ENCODE measurements around the gene WWOX.

DNA sequence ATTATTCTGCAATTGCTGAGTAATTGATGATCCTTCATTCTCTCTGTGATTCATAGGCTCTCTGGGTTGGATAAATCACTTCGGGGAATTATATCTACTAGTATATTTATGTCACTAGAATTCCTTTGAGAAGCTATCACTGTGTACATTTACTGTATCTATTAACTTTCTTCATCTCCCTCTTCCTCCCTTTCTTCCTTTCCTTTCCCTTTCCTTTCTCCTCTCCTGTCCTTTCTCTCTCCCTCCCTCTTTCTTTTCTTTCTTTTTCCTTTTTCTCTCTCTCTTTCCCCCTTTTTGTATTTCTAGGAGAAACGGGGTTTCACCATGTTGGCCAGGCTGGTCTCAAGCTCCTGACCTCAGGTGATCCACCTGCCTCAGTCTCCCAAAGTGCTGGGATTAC lies 711.8 kb downstream of the WWOX start:
- TF ChIP-seq, protein P1, sequence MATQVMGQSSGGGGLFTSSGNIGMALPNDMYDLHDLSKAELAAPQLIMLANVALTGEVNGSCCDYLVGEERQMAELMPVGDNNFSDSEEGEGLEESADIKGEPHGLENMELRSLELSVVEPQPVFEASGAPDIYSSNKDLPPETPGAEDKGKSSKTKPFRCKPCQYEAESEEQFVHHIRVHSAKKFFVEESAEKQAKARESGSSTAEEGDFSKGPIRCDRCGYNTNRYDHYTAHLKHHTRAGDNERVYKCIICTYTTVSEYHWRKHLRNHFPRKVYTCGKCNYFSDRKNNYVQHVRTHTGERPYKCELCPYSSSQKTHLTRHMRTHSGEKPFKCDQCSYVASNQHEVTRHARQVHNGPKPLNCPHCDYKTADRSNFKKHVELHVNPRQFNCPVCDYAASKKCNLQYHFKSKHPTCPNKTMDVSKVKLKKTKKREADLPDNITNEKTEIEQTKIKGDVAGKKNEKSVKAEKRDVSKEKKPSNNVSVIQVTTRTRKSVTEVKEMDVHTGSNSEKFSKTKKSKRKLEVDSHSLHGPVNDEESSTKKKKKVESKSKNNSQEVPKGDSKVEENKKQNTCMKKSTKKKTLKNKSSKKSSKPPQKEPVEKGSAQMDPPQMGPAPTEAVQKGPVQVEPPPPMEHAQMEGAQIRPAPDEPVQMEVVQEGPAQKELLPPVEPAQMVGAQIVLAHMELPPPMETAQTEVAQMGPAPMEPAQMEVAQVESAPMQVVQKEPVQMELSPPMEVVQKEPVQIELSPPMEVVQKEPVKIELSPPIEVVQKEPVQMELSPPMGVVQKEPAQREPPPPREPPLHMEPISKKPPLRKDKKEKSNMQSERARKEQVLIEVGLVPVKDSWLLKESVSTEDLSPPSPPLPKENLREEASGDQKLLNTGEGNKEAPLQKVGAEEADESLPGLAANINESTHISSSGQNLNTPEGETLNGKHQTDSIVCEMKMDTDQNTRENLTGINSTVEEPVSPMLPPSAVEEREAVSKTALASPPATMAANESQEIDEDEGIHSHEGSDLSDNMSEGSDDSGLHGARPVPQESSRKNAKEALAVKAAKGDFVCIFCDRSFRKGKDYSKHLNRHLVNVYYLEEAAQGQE (IDR thresholded peaks at IDR 0.05; ENCODE audit: borderline replicate concordance), result no peak
- TF ChIP-seq CTCF (IDR thresholded peaks at IDR 0.05; ENCODE audit: poor library complexity, severe bottlenecking) (no peak), EP300 (conservative IDR thresholded peaks at IDR 0.05; ENCODE audit: poor library complexity, severe bottlenecking) (no peak)

All from neural cell (in vitro differentiated cells).